GM12878 (cell line): ENCODE results near the gene SLC4A2. TPM values are rescaled to one million over a fixed set of nuclear protein-coding genes. Genes with fewer than 3 reads are reported as not detected.

Source experiments
- BRCA1 ChIP-seq: IDR thresholded peaks from 2 replicates; pipeline ENCODE4 v1.6.1; 2011; ENCODE audit warnings: low read depth, low read length, improper control_type of control experiment
- CHD1 ChIP-seq: IDR thresholded peaks from 2 replicates; pipeline ENCODE4 v1.6.1; 2012; ENCODE audit warnings: low read depth, low read length, improper control_type of control experiment
- E2F8 ChIP-seq: fragments of 450-650 bp; IDR thresholded peaks from 2 replicates; pipeline ENCODE4 v1.6.1; 2018; ENCODE audit warnings: mild to moderate bottlenecking, low read depth, moderate library complexity; ENCODE audit not compliant: partially characterized antibody
- ELK1 ChIP-seq: IDR thresholded peaks from 2 replicates; pipeline ENCODE4 v1.6.1; 2012; ENCODE audit warnings: low read depth, low read length, improper control_type of control experiment
- EP300 ChIP-seq, 2 experiments: fragments of 150-350 bp in 1 of 2; IDR thresholded peaks; 2 replicates each; pipeline ENCODE4 v1.6.1; 2011 to 2012; ENCODE audit warnings: low read depth in 2 of 2, low read length in 2 of 2, borderline replicate concordance in 1 of 2, improper control_type of control experiment in 1 of 2, inconsistent platforms in 1 of 2; ENCODE audit not compliant: control insufficient read depth in 1 of 2
- FOS ChIP-seq: IDR thresholded peaks from 3 replicates; pipeline ENCODE4 v1.6.1; 2011; ENCODE audit warnings: borderline replicate concordance; ENCODE audit not compliant: insufficient read length; ENCODE audit errors: extremely low read depth
- GATAD2B ChIP-seq: fragments of 450-650 bp; conservative IDR thresholded peaks from 2 replicates; pipeline ENCODE4 v1.6.1; 2017; ENCODE audit warnings: low read depth, mild to moderate bottlenecking, moderate library complexity
- IKZF2 ChIP-seq, 2 experiments: fragments of 450-650 bp; IDR thresholded peaks; 2 replicates each; pipeline ENCODE4 v1.6.1; 2017; ENCODE audit warnings: mild to moderate bottlenecking in 2 of 2, moderate library complexity in 2 of 2
- IRF3 ChIP-seq: fragments of 450-650 bp; IDR thresholded peaks from 2 replicates; pipeline ENCODE4 v1.6.1; 2014; ENCODE audit warnings: mild to moderate bottlenecking
- KAT2A ChIP-seq: conservative IDR thresholded peaks from 2 replicates; pipeline ENCODE4 v1.6.1; 2011; ENCODE audit warnings: low read depth, low read length; ENCODE audit not compliant: control insufficient read depth
- MTA3 ChIP-seq: IDR thresholded peaks from 2 replicates; pipeline ENCODE4 v1.6.1; 2012; ENCODE audit warnings: low read length, inconsistent platforms, borderline replicate concordance
- MXI1 ChIP-seq: fragments of 150-350 bp; IDR thresholded peaks from 2 replicates; pipeline ENCODE4 v1.6.1; 2011; ENCODE audit warnings: low read depth, mild to moderate bottlenecking, inconsistent platforms, low read length, improper control_type of control experiment
- NFIC ChIP-seq: IDR thresholded peaks from 2 replicates; pipeline ENCODE4 v1.6.1; 2012; ENCODE audit warnings: low read depth, mild to moderate bottlenecking, inconsistent platforms, low read length, moderate library complexity
- NFXL1 ChIP-seq: fragments of 450-650 bp; IDR thresholded peaks from 2 replicates; pipeline ENCODE4 v1.6.1; 2017; ENCODE audit warnings: antibody characterized with exemption, mild to moderate bottlenecking, borderline replicate concordance
- SMAD5 ChIP-seq: IDR thresholded peaks from 2 replicates; pipeline ENCODE4 v1.6.1; 2016; ENCODE audit warnings: antibody characterized with exemption, low read depth
- SREBF1 ChIP-seq: IDR thresholded peaks from 2 replicates; pipeline ENCODE4 v1.6.1; 2012; ENCODE audit warnings: mild to moderate bottlenecking, low read length
- SUZ12 ChIP-seq: fragments of 200-600 bp; sonication (generic); IDR thresholded peaks from one replicate; pipeline ENCODE4 v1.6.1; 2018; ENCODE audit warnings: antibody characterized with exemption, mild to moderate bottlenecking; ENCODE audit not compliant: unreplicated experiment
- TCF12 ChIP-seq: IDR thresholded peaks from 2 replicates; pipeline ENCODE4 v1.6.1; 2011; ENCODE audit warnings: low read depth, mild to moderate bottlenecking, low read length
- ZBED1 ChIP-seq: IDR thresholded peaks from 2 replicates; pipeline ENCODE4 v1.6.1; 2016; ENCODE audit warnings: borderline replicate concordance
- ZBTB40 ChIP-seq: fragments of 450-650 bp; IDR thresholded peaks from 2 replicates; pipeline ENCODE4 v1.6.1; 2016; ENCODE audit warnings: mild to moderate bottlenecking, moderate library complexity, borderline replicate concordance
- ZNF274 ChIP-seq: IDR thresholded peaks from one replicate; pipeline ENCODE4 v1.8.0; 2011; ENCODE audit not compliant: insufficient read length, insufficient read depth
- polyA plus RNA-seq, 11 experiments: library from polyadenylated mRNA; depleted of rRNA in 4 of 11; unstranded in 6 of 11; stranded (reverse) in 5 of 11; fragments of >200 nt; fragmentation: Nextera tagmentation in 4 of 11; fragmentation: Illumina TruSeq in 1 of 11; extraction: Ambion mirVana in 4 of 11; extraction: Trizol in 1 of 11; gene quantifications; 1 replicate in 1 of 11; 2 replicates in 10 of 11; pipeline versions ENCODE4 v1.2.1 to v1.2.3, GENCODE V29; 2011 to 2016; ENCODE audit warnings: inconsistent platforms in 2 of 11, missing spikeins in 2 of 11, low read depth in 1 of 11
- total RNA-seq, 4 experiments: library from RNA; depleted of rRNA in 3 of 4; stranded (reverse); fragments of >200 nt in 3 of 4; fragmentation: Illumina TruSeq in 1 of 4; extraction: Trizol in 1 of 4; gene quantifications; 2 replicates each; pipeline versions ENCODE4 v1.2.1 to v1.2.3, GENCODE V29; 2013 to 2021

Gene SLC4A2
- total and polyA plus RNA-seq, 10 of the 15 experiments (the other 5 are each of a cell fraction or from before 2014, with no cell fraction given): 2.7 to 78.6 (median 30.1) TPM

GRCh38 chr7:151013733-151014497, 45.5 kb upstream of the SLC4A2 start (continued):
- TF ChIP-seq BRCA1: no peak
- TF ChIP-seq E2F8: no peak
- no peak for TF ChIP-seq IRF3
- no peak for TF ChIP-seq ZBED1
- no peak for TF ChIP-seq NFIC
- TF ChIP-seq TCF12: no peak
- TF ChIP-seq ELK1: no peak
- TF ChIP-seq MTA3: no peak
- TF ChIP-seq EP300 (IDR thresholded peaks at IDR 0.05; ENCODE audit: borderline replicate concordance in 1 of 2, control insufficient read depth in 1 of 2, low read depth in 2 of 2, low read length in 2 of 2): no peak
- TF ChIP-seq ZNF274: no peak
- no peak for TF ChIP-seq CHD1
- no peak for TF ChIP-seq SREBF1
- TF ChIP-seq GATAD2B: peak; percentile 35; the same call in 1 of the 2 replicates
- peak; percentile 78 for TF ChIP-seq MXI1
- no peak for TF ChIP-seq KAT2A
- TF ChIP-seq ZBTB40: no peak
- no peak for TF ChIP-seq SUZ12
- TF ChIP-seq NFXL1: no peak
- no peak for TF ChIP-seq IKZF2 (IDR thresholded peaks at IDR 0.05)
- TF ChIP-seq FOS: no peak
- TF ChIP-seq SMAD5: no peak
